ENCODE measurements around the gene ALDH1A3.

DNA sequence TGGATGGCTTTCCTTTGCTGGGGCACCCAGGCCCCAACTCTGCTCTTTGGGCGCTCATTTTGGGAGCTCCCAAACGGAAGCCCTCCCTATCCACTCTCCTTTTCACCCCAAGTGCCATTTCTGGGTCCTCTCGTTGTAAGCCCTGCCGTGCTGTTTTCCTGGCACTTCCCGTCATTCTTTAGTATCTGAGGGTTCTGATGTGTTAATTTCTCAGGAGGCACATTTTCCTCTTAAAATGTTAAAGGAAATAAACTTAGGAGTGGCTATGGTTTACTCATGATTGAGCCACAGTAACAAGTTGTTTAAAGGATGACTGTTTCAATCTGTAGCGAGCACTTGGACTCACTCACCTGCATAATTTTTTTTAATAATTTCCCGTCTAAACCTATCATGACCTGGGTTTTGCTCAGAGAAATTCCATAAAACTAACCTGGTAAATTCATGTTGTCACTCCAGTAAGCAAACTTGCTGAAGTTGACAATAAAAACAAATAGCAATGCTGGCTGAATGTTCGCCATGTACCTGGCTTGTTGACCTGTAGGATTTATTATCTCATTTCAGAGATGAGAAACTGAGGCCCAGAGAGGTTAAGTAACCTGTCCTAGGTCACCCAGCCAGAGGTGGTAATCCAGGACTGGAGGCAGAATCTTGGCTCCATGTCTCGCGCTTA lies 10.6 kb downstream of the ALDH1A3 start:
- no peak for TF ChIP-seq NFIC (IDR thresholded peaks at IDR 0.05; ENCODE audit: borderline replicate concordance)
- TF ChIP-seq, protein P1, sequence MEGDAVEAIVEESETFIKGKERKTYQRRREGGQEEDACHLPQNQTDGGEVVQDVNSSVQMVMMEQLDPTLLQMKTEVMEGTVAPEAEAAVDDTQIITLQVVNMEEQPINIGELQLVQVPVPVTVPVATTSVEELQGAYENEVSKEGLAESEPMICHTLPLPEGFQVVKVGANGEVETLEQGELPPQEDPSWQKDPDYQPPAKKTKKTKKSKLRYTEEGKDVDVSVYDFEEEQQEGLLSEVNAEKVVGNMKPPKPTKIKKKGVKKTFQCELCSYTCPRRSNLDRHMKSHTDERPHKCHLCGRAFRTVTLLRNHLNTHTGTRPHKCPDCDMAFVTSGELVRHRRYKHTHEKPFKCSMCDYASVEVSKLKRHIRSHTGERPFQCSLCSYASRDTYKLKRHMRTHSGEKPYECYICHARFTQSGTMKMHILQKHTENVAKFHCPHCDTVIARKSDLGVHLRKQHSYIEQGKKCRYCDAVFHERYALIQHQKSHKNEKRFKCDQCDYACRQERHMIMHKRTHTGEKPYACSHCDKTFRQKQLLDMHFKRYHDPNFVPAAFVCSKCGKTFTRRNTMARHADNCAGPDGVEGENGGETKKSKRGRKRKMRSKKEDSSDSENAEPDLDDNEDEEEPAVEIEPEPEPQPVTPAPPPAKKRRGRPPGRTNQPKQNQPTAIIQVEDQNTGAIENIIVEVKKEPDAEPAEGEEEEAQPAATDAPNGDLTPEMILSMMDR (IDR thresholded peaks at IDR 0.05) = no peak
- TF ChIP-seq POLR2AphosphoS5 (IDR thresholded peaks at IDR 0.05; ENCODE audit: low read depth, low read length) = no peak
- TF ChIP-seq, protein P2, sequence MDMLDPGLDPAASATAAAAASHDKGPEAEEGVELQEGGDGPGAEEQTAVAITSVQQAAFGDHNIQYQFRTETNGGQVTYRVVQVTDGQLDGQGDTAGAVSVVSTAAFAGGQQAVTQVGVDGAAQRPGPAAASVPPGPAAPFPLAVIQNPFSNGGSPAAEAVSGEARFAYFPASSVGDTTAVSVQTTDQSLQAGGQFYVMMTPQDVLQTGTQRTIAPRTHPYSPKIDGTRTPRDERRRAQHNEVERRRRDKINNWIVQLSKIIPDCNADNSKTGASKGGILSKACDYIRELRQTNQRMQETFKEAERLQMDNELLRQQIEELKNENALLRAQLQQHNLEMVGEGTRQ (IDR thresholded peaks at IDR 0.05; ENCODE audit: borderline replicate concordance, low read depth, low read length) = no peak
- TF ChIP-seq EP300 (IDR thresholded peaks at IDR 0.05; ENCODE audit: borderline replicate concordance in 1 of 2, low read depth in 1 of 2, low read length in 1 of 2) = no peak
